Activated CD4-positive, alpha-beta T cell treated with anti-CD3 and anti-CD28 coated beads for 4 hours (primary cell): ENCODE results near the gene GRP.

Experiments
- DNase-seq, 2 donors: peaks; one replicate each; pipeline ENCODE4 v3.0.0-alpha.2; 2020

The GRP gene

GRCh38 chr18:59268127-59268720 is 48.3 kb downstream of the GRP start:
- DNase-seq = no peak

GRCh38 chr18:59268721-59269562 is 49.0 kb downstream of the GRP start:
- no peak for DNase-seq

- no peak for DNase-seq
These were observed 49.7 kb downstream of the GRP start for GRCh38 chr18:59269563-59270119.

- no peak for DNase-seq
These were observed 50.8 kb downstream of the GRP start for GRCh38 chr18:59270689-59271257.

- DNase-seq = no peak
These were observed 51.8 kb downstream of the GRP start for GRCh38 chr18:59271606-59272220.

- DNase-seq = no peak
These were observed 52.4 kb downstream of the GRP start for GRCh38 chr18:59272221-59272888.

- no peak for DNase-seq
These were observed 53.2 kb downstream of the GRP start, which contains the start of gene RAX for GRCh38 chr18:59272891-59273758. TSS of gene RAX (minus strand) at chr18:59273454. CDS start at chr18:59273206, 248 bp downstream.

GRCh38 chr18:59273759-59274532 is 54.0 kb downstream of the GRP start:
- no peak for DNase-seq

GRCh38 chr18:59274533-59274928 is 54.6 kb downstream of the GRP start:
- no peak for DNase-seq

- DNase-seq = no peak
These were observed 55.5 kb downstream of the GRP start for GRCh38 chr18:59275406-59275949.

GRCh38 chr18:59276047-59276446 is 56.1 kb downstream of the GRP start:
- DNase-seq = no peak

GRCh38 chr18:59278793-59279192 is 58.8 kb downstream of the GRP start:
- DNase-seq = no peak

GRCh38 chr18:59279193-59279592 is 59.2 kb downstream of the GRP start:
- no peak for DNase-seq

- DNase-seq = no peak
These were observed 59.8 kb downstream of the GRP start for GRCh38 chr18:59279722-59280121.
